HEK293 (cell line): Measurements from ENCODE around the gene DIP2C.

Experiments used
- KLF16 ChIP-seq: fragments of 450-650 bp; formaldehyde crosslinking; IDR thresholded peaks from 2 replicates; pipeline ENCODE4 v1.5.1; 2017; ENCODE audit warnings: missing biosample characterization, missing genetic modification characterization
- SP3 ChIP-seq: fragments of 450-650 bp; formaldehyde crosslinking; IDR thresholded peaks from 2 replicates; pipeline ENCODE4 v1.5.1; 2016; ENCODE audit warnings: missing biosample characterization, missing genetic modification characterization
- TRIM28 ChIP-seq: IDR thresholded peaks from 2 replicates; pipeline ENCODE4 v1.6.1; 2011; ENCODE audit warnings: low read length, control low read depth, borderline replicate concordance
- YY2 ChIP-seq: fragments of 450-650 bp; formaldehyde crosslinking; IDR thresholded peaks from 2 replicates; pipeline ENCODE4 v1.5.1; 2016; ENCODE audit warnings: missing biosample characterization, missing genetic modification characterization
- ZNF112 ChIP-seq: fragments of 450-650 bp; formaldehyde crosslinking; IDR thresholded peaks from 2 replicates; pipeline ENCODE4 v1.5.0; 2017; ENCODE audit warnings: missing biosample characterization, missing genetic modification characterization
- ZNF132 ChIP-seq: fragments of 450-650 bp; formaldehyde crosslinking; IDR thresholded peaks from 2 replicates; pipeline ENCODE4 v1.5.1; 2017; ENCODE audit warnings: missing biosample characterization, missing genetic modification characterization, borderline replicate concordance
- ZNF138 ChIP-seq: fragments of 450-650 bp; formaldehyde crosslinking; IDR thresholded peaks from 2 replicates; pipeline ENCODE4 v1.5.1; 2016; ENCODE audit warnings: missing biosample characterization, missing genetic modification characterization, borderline replicate concordance
- ZNF16 ChIP-seq: fragments of 450-650 bp; formaldehyde crosslinking; IDR thresholded peaks from 2 replicates; pipeline ENCODE4 v1.5.1; 2016; ENCODE audit warnings: low read depth, missing biosample characterization, missing genetic modification characterization
- ZNF223 ChIP-seq: fragments of 450-650 bp; formaldehyde crosslinking; IDR thresholded peaks from 2 replicates; pipeline ENCODE4 v1.5.1; 2016; ENCODE audit warnings: missing biosample characterization, missing genetic modification characterization
- ZNF248 ChIP-seq: fragments of 450-650 bp; formaldehyde crosslinking; IDR thresholded peaks from 2 replicates; pipeline ENCODE4 v1.5.1; 2017; ENCODE audit warnings: missing biosample characterization, missing genetic modification characterization
- ZNF302 ChIP-seq: fragments of 450-650 bp; formaldehyde crosslinking; IDR thresholded peaks from 2 replicates; pipeline ENCODE4 v1.5.1; 2016; ENCODE audit warnings: missing biosample characterization, missing genetic modification characterization, low read depth
- ZNF510 ChIP-seq: fragments of 450-650 bp; formaldehyde crosslinking; IDR thresholded peaks from 2 replicates; pipeline ENCODE4 v1.5.1; 2018; ENCODE audit warnings: mild to moderate bottlenecking, missing genetic modification characterization, missing biosample characterization; ENCODE audit not compliant: insufficient replicate concordance
- ZNF549 ChIP-seq: fragments of 450-650 bp; IDR thresholded peaks from 2 replicates; pipeline ENCODE4 v1.5.1; 2018; ENCODE audit warnings: missing biosample characterization, missing genetic modification characterization, mild to moderate bottlenecking, inconsistent platforms, moderate library complexity
- ZNF624 ChIP-seq: fragments of 450-650 bp; formaldehyde crosslinking; IDR thresholded peaks from 2 replicates; pipeline ENCODE4 v1.5.1; 2017; ENCODE audit warnings: missing biosample characterization, missing genetic modification characterization
- ZNF626 ChIP-seq: fragments of 450-650 bp; sonication (Bioruptor Pico); formaldehyde crosslinking; IDR thresholded peaks from 2 replicates; pipeline ENCODE4 v1.5.1; 2018; ENCODE audit warnings: missing biosample characterization, missing genetic modification characterization, inconsistent platforms
- ZNF664 ChIP-seq: fragments of 450-650 bp; formaldehyde crosslinking; IDR thresholded peaks from 2 replicates; pipeline ENCODE4 v1.5.1; 2016; ENCODE audit warnings: missing biosample characterization, missing genetic modification characterization
- ZNF677 ChIP-seq: fragments of 450-650 bp; IDR thresholded peaks from 2 replicates; pipeline ENCODE4 v1.5.0; 2018; ENCODE audit warnings: missing biosample characterization, mild to moderate bottlenecking, missing genetic modification characterization, moderate library complexity
- TF ChIP-seq, protein P1 (sequence below): fragments of 450-650 bp; formaldehyde crosslinking; IDR thresholded peaks from 2 replicates; pipeline ENCODE4 v1.5.1; 2016; ENCODE audit warnings: missing biosample characterization, missing genetic modification characterization
- TF ChIP-seq, protein P2 (sequence below): fragments of 450-650 bp; formaldehyde crosslinking; IDR thresholded peaks from 2 replicates; pipeline ENCODE4 v1.5.1; 2016; ENCODE audit warnings: missing biosample characterization, missing genetic modification characterization
- TF ChIP-seq, protein P3 (sequence below): fragments of 450-650 bp; formaldehyde crosslinking; IDR thresholded peaks from 2 replicates; pipeline ENCODE4; 2016; ENCODE audit warnings: missing biosample characterization, missing genetic modification characterization
- TF ChIP-seq, protein P4 (sequence below): fragments of 450-650 bp; formaldehyde crosslinking; IDR thresholded peaks from 2 replicates; pipeline ENCODE4 v1.5.1; 2016; ENCODE audit warnings: missing biosample characterization, missing genetic modification characterization, borderline replicate concordance
- TF ChIP-seq, protein P5 (sequence below): fragments of 450-650 bp; formaldehyde crosslinking; IDR thresholded peaks from 2 replicates; pipeline ENCODE4 v1.5.1; 2017; ENCODE audit warnings: missing biosample characterization, missing genetic modification characterization
- TF ChIP-seq, protein P6 (sequence below): fragments of 450-650 bp; formaldehyde crosslinking; IDR thresholded peaks from 2 replicates; pipeline ENCODE4 v1.5.1; 2017; ENCODE audit warnings: missing biosample characterization, missing genetic modification characterization

The DIP2C gene

DNA sequence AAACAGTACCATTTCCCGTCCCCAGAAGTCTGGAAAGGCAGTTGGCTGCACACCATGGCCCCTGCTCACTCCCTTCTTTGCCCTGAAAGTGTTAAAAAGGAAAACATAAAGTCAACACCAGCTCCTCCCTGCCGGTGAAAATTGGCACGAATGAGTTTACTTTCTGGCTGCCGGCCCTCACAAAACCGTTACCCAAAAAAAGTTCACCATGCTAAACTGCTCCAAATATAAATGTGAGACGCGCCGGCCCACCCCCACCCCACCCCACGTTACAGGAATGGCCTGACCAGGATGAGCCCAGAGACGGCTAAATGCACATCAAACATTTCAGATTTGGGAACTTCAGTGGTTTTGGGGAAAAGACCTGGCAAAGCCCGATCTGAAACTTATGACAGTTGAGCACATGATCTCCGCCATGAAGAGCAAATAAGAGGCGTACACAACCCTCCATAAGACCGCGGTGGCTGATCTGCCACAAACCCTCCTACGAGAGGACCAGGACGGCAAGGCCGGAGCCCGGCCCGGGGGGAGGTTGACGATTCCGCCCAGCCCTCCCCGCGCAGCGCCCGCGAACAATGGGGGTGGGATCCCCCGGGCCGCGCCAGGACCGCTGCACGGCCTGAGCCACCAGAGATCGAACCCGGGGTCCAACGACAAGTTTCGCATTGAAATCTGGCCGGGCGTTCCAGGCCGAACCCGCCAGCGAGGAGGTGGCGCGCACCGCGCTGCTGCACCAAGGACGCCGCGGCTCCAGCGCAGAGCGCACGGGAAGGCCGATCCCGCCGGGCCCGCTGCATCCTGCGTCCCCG, 952 bp downstream of the DIP2C start (continued):
- TF ChIP-seq, protein P1, sequence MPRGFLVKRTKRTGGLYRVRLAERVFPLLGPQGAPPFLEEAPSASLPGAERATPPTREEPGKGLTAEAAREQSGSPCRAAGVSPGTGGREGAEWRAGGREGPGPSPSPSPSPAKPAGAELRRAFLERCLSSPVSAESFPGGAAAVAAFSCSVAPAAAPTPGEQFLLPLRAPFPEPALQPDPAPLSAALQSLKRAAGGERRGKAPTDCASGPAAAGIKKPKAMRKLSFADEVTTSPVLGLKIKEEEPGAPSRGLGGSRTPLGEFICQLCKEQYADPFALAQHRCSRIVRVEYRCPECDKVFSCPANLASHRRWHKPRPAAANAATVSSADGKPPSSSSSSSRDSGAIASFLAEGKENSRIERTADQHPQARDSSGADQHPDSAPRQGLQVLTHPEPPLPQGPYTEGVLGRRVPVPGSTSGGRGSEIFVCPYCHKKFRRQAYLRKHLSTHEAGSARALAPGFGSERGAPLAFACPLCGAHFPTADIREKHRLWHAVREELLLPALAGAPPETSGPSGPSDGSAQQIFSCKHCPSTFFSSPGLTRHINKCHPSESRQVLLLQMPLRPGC (tag by site-specific recombination) = no peak
- TF ChIP-seq ZNF664 (no peak), ZNF677 (no peak), ZNF510 (tag by site-specific recombination) (no peak), ZNF302 (tag by site-specific recombination) (no peak), ZNF624 (tag by site-specific recombination) (no peak), ZNF549 (tag by site-specific recombination) (no peak), ZNF132 (tag by site-specific recombination) (no peak), SP3 (no peak), KLF16 (no peak), ZNF626 (no peak), TRIM28 (no peak), ZNF223 (tag by site-specific recombination) (no peak), ZNF138 (no peak), ZNF248 (tag by site-specific recombination) (no peak), YY2 (no peak), ZNF16 (tag by site-specific recombination) (no peak), ZNF112 (tag by site-specific recombination) (no peak)
- TF ChIP-seq, protein P2, sequence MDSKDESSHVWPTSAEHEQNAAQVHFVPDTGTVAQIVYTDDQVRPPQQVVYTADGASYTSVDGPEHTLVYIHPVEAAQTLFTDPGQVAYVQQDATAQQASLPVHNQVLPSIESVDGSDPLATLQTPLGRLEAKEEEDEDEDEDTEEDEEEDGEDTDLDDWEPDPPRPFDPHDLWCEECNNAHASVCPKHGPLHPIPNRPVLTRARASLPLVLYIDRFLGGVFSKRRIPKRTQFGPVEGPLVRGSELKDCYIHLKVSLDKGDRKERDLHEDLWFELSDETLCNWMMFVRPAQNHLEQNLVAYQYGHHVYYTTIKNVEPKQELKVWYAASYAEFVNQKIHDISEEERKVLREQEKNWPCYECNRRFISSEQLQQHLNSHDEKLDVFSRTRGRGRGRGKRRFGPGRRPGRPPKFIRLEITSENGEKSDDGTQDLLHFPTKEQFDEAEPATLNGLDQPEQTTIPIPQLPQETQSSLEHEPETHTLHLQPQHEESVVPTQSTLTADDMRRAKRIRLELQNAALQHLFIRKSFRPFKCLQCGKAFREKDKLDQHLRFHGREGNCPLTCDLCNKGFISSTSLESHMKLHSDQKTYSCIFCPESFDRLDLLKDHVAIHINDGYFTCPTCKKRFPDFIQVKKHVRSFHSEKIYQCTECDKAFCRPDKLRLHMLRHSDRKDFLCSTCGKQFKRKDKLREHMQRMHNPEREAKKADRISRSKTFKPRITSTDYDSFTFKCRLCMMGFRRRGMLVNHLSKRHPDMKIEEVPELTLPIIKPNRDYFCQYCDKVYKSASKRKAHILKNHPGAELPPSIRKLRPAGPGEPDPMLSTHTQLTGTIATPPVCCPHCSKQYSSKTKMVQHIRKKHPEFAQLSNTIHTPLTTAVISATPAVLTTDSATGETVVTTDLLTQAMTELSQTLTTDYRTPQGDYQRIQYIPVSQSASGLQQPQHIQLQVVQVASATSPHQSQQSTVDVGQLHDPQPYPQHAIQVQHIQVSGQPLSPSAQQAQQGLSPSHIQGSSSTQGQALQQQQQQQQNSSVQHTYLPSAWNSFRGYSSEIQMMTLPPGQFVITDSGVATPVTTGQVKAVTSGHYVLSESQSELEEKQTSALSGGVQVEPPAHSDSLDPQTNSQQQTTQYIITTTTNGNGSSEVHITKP (tag by site-specific recombination) = peak; percentile 43; the same call in 1 of the 2 replicates
- TF ChIP-seq, protein P3, sequence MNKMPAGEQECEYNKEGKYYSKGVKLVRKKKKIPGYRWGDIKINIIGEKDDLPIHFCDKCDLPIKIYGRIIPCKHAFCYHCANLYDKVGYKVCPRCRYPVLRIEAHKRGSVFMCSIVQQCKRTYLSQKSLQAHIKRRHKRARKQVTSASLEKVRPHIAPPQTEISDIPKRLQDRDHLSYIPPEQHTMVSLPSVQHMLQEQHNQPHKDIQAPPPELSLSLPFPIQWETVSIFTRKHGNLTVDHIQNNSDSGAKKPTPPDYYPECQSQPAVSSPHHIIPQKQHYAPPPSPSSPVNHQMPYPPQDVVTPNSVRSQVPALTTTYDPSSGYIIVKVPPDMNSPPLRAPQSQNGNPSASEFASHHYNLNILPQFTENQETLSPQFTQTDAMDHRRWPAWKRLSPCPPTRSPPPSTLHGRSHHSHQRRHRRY (tag by site-specific recombination) = no peak
- TF ChIP-seq, protein P4, sequence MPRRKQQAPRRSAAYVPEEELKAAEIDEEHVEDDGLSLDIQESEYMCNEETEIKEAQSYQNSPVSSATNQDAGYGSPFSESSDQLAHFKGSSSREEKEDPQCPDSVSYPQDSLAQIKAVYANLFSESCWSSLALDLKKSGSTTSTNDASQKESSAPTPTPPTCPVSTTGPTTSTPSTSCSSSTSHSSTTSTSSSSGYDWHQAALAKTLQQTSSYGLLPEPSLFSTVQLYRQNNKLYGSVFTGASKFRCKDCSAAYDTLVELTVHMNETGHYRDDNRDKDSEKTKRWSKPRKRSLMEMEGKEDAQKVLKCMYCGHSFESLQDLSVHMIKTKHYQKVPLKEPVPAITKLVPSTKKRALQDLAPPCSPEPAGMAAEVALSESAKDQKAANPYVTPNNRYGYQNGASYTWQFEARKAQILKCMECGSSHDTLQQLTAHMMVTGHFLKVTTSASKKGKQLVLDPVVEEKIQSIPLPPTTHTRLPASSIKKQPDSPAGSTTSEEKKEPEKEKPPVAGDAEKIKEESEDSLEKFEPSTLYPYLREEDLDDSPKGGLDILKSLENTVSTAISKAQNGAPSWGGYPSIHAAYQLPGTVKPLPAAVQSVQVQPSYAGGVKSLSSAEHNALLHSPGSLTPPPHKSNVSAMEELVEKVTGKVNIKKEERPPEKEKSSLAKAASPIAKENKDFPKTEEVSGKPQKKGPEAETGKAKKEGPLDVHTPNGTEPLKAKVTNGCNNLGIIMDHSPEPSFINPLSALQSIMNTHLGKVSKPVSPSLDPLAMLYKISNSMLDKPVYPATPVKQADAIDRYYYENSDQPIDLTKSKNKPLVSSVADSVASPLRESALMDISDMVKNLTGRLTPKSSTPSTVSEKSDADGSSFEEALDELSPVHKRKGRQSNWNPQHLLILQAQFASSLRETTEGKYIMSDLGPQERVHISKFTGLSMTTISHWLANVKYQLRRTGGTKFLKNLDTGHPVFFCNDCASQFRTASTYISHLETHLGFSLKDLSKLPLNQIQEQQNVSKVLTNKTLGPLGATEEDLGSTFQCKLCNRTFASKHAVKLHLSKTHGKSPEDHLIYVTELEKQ = no peak
- TF ChIP-seq, protein P5, sequence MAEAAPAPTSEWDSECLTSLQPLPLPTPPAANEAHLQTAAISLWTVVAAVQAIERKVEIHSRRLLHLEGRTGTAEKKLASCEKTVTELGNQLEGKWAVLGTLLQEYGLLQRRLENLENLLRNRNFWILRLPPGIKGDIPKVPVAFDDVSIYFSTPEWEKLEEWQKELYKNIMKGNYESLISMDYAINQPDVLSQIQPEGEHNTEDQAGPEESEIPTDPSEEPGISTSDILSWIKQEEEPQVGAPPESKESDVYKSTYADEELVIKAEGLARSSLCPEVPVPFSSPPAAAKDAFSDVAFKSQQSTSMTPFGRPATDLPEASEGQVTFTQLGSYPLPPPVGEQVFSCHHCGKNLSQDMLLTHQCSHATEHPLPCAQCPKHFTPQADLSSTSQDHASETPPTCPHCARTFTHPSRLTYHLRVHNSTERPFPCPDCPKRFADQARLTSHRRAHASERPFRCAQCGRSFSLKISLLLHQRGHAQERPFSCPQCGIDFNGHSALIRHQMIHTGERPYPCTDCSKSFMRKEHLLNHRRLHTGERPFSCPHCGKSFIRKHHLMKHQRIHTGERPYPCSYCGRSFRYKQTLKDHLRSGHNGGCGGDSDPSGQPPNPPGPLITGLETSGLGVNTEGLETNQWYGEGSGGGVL (tag by site-specific recombination) = peak; percentile 48; the same call in 1 of the 2 replicates
- TF ChIP-seq, protein P6, sequence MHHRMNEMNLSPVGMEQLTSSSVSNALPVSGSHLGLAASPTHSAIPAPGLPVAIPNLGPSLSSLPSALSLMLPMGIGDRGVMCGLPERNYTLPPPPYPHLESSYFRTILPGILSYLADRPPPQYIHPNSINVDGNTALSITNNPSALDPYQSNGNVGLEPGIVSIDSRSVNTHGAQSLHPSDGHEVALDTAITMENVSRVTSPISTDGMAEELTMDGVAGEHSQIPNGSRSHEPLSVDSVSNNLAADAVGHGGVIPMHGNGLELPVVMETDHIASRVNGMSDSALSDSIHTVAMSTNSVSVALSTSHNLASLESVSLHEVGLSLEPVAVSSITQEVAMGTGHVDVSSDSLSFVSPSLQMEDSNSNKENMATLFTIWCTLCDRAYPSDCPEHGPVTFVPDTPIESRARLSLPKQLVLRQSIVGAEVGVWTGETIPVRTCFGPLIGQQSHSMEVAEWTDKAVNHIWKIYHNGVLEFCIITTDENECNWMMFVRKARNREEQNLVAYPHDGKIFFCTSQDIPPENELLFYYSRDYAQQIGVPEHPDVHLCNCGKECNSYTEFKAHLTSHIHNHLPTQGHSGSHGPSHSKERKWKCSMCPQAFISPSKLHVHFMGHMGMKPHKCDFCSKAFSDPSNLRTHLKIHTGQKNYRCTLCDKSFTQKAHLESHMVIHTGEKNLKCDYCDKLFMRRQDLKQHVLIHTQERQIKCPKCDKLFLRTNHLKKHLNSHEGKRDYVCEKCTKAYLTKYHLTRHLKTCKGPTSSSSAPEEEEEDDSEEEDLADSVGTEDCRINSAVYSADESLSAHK (tag by site-specific recombination) = no peak
